Measurements from ENCODE around the gene CX3CL1. TPM values are rescaled to one million over a fixed set of nuclear protein-coding genes. Genes with fewer than 3 reads are reported as not detected.

CX3CL1 gene
- total and polyA plus RNA-seq, 2 of the 13 experiments (the other 11 are each of a cell fraction or from before 2014, with no cell fraction given) = 57.3 to 60.8 TPM

DNA sequence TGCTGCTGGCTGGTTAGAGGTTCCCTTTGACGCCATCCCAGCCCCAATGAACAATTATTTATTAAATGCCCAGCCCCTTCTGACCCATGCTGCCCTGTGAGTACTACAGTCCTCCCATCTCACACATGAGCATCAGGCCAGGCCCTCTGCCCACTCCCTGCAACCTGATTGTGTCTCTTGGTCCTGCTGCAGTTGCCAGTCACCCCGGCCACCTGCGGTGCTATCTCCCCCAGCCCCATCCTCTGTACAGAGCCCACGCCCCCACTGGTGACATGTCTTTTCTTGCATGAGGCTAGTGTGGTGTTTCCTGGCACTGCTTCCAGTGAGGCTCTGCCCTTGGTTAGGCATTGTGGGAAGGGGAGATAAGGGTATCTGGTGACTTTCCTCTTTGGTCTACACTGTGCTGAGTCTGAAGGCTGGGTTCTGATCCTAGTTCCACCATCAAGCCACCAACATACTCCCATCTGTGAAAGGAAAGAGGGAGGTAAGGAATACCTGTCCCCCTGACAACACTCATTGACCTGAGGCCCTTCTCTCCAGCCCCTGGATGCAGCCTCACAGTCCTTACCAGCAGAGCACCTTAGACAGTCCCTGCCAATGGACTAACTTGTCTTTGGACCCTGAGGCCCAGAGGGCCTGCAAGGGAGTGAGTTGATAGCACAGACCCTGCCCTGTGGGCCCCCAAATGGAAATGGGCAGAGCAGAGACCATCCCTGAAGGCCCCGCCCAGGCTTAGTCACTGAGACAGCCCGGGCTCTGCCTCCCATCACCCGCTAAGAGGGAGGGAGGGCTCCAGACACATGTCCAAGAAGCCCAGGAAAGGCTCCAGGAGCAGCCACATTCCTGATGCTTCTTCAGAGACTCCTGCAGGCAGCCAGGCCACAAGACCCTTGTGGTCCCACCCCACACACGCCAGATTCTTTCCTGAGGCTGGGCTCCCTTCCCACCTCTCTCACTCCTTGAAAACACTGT lies 11.3 kb downstream of the CX3CL1 start (continued):
- TF ChIP-seq POLR2AphosphoS2 (IDR thresholded peaks at IDR 0.05; ENCODE audit: low read depth, low read length) = peak; percentile 90; the same call in 1 of the 2 replicates
- no peak for TF ChIP-seq ERF (CRISPR knock-in tag; IDR thresholded peaks at IDR 0.05)
- TF ChIP-seq FOXA1 (IDR thresholded peaks at IDR 0.05) = no peak
- TF ChIP-seq FOXA1 (CRISPR knock-in tag; IDR thresholded peaks at IDR 0.05) = no peak
- no peak for TF ChIP-seq ZFP90 (CRISPR knock-in tag; IDR thresholded peaks at IDR 0.05; ENCODE audit: borderline replicate concordance)
- no peak for TF ChIP-seq FOXM1 (CRISPR knock-in tag; IDR thresholded peaks at IDR 0.05)
- no peak for TF ChIP-seq NFRKB (IDR thresholded peaks at IDR 0.05)
- no peak; the same call in 1 of the 2 replicates for TF ChIP-seq ZMYM3 (CRISPR knock-in tag; IDR thresholded peaks at IDR 0.05)
- no peak for TF ChIP-seq NFE2L1 (CRISPR knock-in tag; IDR thresholded peaks at IDR 0.05; ENCODE audit: borderline replicate concordance)
- TF ChIP-seq, protein P1, sequence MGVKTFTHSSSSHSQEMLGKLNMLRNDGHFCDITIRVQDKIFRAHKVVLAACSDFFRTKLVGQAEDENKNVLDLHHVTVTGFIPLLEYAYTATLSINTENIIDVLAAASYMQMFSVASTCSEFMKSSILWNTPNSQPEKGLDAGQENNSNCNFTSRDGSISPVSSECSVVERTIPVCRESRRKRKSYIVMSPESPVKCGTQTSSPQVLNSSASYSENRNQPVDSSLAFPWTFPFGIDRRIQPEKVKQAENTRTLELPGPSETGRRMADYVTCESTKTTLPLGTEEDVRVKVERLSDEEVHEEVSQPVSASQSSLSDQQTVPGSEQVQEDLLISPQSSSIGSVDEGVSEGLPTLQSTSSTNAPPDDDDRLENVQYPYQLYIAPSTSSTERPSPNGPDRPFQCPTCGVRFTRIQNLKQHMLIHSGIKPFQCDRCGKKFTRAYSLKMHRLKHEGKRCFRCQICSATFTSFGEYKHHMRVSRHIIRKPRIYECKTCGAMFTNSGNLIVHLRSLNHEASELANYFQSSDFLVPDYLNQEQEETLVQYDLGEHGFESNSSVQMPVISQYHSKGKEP (CRISPR knock-in tag; IDR thresholded peaks at IDR 0.05) = no peak
- peak; percentile 43; the same call in 1 of the 2 replicates for TF ChIP-seq ZC3H4 (CRISPR knock-in tag; IDR thresholded peaks at IDR 0.05; ENCODE audit: borderline replicate concordance)
- TF ChIP-seq ZBTB7A (CRISPR knock-in tag; IDR thresholded peaks at IDR 0.05) = peak; percentile 24; the same call in 1 of the 2 replicates
- TF ChIP-seq, protein P2, sequence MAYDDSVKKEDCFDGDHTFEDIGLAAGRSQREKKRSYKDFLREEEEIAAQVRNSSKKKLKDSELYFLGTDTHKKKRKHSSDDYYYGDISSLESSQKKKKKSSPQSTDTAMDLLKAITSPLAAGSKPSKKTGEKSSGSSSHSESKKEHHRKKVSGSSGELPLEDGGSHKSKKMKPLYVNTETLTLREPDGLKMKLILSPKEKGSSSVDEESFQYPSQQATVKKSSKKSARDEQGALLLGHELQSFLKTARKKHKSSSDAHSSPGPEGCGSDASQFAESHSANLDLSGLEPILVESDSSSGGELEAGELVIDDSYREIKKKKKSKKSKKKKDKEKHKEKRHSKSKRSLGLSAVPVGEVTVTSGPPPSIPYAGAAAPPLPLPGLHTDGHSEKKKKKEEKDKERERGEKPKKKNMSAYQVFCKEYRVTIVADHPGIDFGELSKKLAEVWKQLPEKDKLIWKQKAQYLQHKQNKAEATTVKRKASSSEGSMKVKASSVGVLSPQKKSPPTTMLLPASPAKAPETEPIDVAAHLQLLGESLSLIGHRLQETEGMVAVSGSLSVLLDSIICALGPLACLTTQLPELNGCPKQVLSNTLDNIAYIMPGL (CRISPR knock-in tag; IDR thresholded peaks at IDR 0.05; ENCODE audit: borderline replicate concordance in 1 of 2, low read depth in 1 of 2) = no peak; a peak in 2 of 4 replicates
- no peak for TF ChIP-seq ZNF558 (CRISPR knock-in tag; IDR thresholded peaks at IDR 0.05; ENCODE audit: borderline replicate concordance)
- TF ChIP-seq, protein P3, sequence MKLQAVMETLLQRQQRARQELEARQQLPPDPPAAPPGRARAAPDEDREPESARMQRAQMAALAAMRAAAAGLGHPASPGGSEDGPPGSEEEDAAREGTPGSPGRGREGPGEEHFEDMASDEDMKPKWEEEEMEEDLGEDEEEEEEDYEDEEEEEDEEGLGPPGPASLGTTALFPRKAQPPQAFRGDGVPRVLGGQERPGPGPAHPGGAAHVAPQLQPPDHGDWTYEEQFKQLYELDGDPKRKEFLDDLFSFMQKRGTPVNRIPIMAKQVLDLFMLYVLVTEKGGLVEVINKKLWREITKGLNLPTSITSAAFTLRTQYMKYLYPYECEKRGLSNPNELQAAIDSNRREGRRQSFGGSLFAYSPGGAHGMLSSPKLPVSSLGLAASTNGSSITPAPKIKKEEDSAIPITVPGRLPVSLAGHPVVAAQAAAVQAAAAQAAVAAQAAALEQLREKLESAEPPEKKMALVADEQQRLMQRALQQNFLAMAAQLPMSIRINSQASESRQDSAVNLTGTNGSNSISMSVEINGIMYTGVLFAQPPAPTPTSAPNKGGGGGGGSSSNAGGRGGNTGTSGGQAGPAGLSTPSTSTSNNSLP (IDR thresholded peaks at IDR 0.05; ENCODE audit: low read depth, low read length) = no peak
- TF ChIP-seq, protein P4, sequence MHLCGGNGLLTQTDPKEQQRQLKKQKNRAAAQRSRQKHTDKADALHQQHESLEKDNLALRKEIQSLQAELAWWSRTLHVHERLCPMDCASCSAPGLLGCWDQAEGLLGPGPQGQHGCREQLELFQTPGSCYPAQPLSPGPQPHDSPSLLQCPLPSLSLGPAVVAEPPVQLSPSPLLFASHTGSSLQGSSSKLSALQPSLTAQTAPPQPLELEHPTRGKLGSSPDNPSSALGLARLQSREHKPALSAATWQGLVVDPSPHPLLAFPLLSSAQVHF (CRISPR knock-in tag; IDR thresholded peaks at IDR 0.05) = no peak
- TF ChIP-seq ZNF678 (CRISPR knock-in tag; IDR thresholded peaks at IDR 0.05) = 0 out of 2 replicates have a peak, but pooled peaks have one; percentile 23
- no peak for TF ChIP-seq ZBTB21 (CRISPR knock-in tag; IDR thresholded peaks at IDR 0.05)
- TF ChIP-seq, protein P5, sequence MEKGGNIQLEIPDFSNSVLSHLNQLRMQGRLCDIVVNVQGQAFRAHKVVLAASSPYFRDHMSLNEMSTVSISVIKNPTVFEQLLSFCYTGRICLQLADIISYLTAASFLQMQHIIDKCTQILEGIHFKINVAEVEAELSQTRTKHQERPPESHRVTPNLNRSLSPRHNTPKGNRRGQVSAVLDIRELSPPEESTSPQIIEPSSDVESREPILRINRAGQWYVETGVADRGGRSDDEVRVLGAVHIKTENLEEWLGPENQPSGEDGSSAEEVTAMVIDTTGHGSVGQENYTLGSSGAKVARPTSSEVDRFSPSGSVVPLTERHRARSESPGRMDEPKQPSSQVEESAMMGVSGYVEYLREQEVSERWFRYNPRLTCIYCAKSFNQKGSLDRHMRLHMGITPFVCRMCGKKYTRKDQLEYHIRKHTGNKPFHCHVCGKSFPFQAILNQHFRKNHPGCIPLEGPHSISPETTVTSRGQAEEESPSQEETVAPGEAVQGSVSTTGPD (CRISPR knock-in tag; IDR thresholded peaks at IDR 0.05) = peak; percentile 44; the same call in 1 of the 2 replicates
- 0 out of 2 replicates have a peak, but pooled peaks have one; percentile 48 for TF ChIP-seq ARNTL (CRISPR knock-in tag; IDR thresholded peaks at IDR 0.05)
- TF ChIP-seq, protein P6, sequence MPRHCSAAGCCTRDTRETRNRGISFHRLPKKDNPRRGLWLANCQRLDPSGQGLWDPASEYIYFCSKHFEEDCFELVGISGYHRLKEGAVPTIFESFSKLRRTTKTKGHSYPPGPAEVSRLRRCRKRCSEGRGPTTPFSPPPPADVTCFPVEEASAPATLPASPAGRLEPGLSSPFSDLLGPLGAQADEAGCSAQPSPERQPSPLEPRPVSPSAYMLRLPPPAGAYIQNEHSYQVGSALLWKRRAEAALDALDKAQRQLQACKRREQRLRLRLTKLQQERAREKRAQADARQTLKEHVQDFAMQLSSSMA (CRISPR knock-in tag; IDR thresholded peaks at IDR 0.05) = no peak

Data from HepG2 (cell line).